Esophagus muscularis mucosa (tissue), 4 donors: Measurements from ENCODE around the gene CARMIL1. TPM values are rescaled to one million over a fixed set of nuclear protein-coding genes. Genes with fewer than 3 reads are reported as not detected.

Experiments used
- DNase-seq: peaks from one replicate; pipeline ENCODE4 v3.0.0-alpha.2; 2017; ENCODE audit errors: extremely low spot score
- H3K27ac ChIP-seq, 4 donors: fragments of 200-600 bp; sonication (generic); replicated peaks in 1 of 4; 1 replicate in 3 of 4; 2 replicates in 1 of 4; pipeline ENCODE4 v1.5.1; 2016 to 2019; ENCODE audit warnings: mild to moderate bottlenecking in 1 of 4
- H3K27me3 ChIP-seq, 4 donors: fragments of 200-600 bp; sonication (generic); one replicate each; pipeline versions ENCODE4 v1.5.1 to v1.6.0; 2016 to 2019
- H3K36me3 ChIP-seq, 4 donors: fragments of 200-600 bp; sonication (generic); one replicate each; pipeline ENCODE4 v1.5.1; 2016 to 2019
- H3K4me1 ChIP-seq, 4 donors: fragments of 200-600 bp; sonication (generic); one replicate each; pipeline ENCODE4 v1.5.1; 2016 to 2019
- H3K4me3 ChIP-seq, 4 donors: fragments of 200-600 bp; sonication (generic); 1 replicate in 2 of 4; 2 replicates in 2 of 4; pipeline ENCODE4 v1.5.1; 2016 to 2019; ENCODE audit warnings: mild to moderate bottlenecking in 4 of 4, moderate library complexity in 1 of 4
- H3K9me3 ChIP-seq, 4 donors: fragments of 200-600 bp; sonication (generic); 1 replicate in 3 of 4; 2 replicates in 1 of 4; pipeline ENCODE4 v1.5.1; 2016 to 2019
- CTCF ChIP-seq, 3 experiments: fragments of 200-600 bp in 2 of 3; fragments of 450-650 bp in 1 of 3; sonication (generic) in 2 of 3; IDR thresholded peaks; one replicate each; pipeline ENCODE4 v1.5.1; 2017 to 2019; ENCODE audit warnings: antibody characterized with exemption in 3 of 3, mild to moderate bottlenecking in 2 of 3, moderate library complexity in 1 of 3
- EP300 ChIP-seq: sonication (generic); formaldehyde crosslinking; IDR thresholded peaks from one replicate; pipeline ENCODE4 v1.6.1; 2017; ENCODE audit warnings: antibody characterized with exemption
- POLR2A ChIP-seq: fragments of 450-650 bp; IDR thresholded peaks from one replicate; pipeline ENCODE4 v1.6.1; 2017; ENCODE audit warnings: antibody characterized with exemption, moderate library complexity, mild to moderate bottlenecking, low read depth
- POLR2AphosphoS5 ChIP-seq, 2 donors: sonication (generic); formaldehyde crosslinking; IDR thresholded peaks; one replicate each; pipeline ENCODE4 v1.6.1; 2017; ENCODE audit warnings: antibody characterized with exemption in 2 of 2
- WGBS: methylation state at CpG from one replicate; pipeline ENCODE4 v1.1.5; 2018; 5-methylcytosine and 5-hydroxymethylcytosine counted together
- intact Hi-C: fragments of 100-400 bp; cut with DNase I; formaldehyde crosslinking; loops from one replicate; pipeline ENCODE4 v1.15.1; 2023
- total RNA-seq, 4 donors: library from RNA; depleted of rRNA; stranded (reverse); fragments of >200 nt; gene quantifications; one replicate each; pipeline versions ENCODE4 v1.1.0 to v1.2.1, GENCODE V29; 2016

The CARMIL1 gene
- total RNA-seq, 4 donors from 2014 or later: 10.0 to 12.1 (median 11.1) TPM

DNA sequence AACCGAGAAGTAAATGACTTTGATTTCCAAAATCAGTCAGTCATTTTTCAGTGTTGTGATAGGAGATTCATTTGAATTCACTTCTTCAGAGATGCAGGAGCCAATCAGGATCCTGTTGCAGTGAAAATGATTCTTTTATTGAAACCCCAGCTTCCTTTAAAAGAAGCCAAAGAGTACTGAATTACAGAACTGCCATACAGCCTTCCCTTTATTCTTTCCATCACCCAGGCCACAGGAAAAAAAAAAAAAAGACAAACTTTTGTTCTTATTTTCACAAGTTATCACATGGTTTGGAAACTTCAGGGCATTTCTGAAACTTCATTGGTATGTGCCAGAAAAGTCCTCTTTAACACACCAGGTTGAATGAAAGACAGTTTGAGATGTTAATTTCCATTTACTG lies 1.8 kb upstream of the CARMIL1 start:
- intact Hi-C loops: loop anchor here (5.0 kb wide), 1 partner anchor 210 kb away; no protein-coding TSS in a partner anchor

GRCh38 chr6:25277857-25278256 lies 1.3 kb upstream of the CARMIL1 start:
- Histone ChIP-seq H3K9me3 (no peaks in the 10 kb centered on the region), H3K4me1 (peaks cover 9 to 32% (median 26%) of the 10 kb centered on the region in 4 donors), H3K27ac (peak overlapping the region in 1 of 4 donors; percentile 59), H3K27me3 (peaks cover 0 to 23% (median 0%) of the 10 kb centered on the region in 4 donors), H3K36me3 (no peaks in the 10 kb centered on the region), H3K4me3 (no peak overlapping the region)
- WGBS: 91% methylated on average over 1 of the region's 1 CpG
- no peak for TF ChIP-seq POLR2AphosphoS5 (IDR thresholded peaks at IDR 0.05)
- TF ChIP-seq POLR2A: no peak
- no peak for TF ChIP-seq EP300
- TF ChIP-seq CTCF (IDR thresholded peaks at IDR 0.05): no peak
- no peak for DNase-seq
- intact Hi-C loops: loop anchor here (5.0 kb wide), 1 partner anchor 209 kb away; no protein-coding TSS in a partner anchor

More for the DNA sequence above, 1.8 kb upstream of the CARMIL1 start:
- no peaks in the 10 kb centered on the region for H3K9me3 ChIP-seq
- H3K27ac ChIP-seq: no peak overlapping the region
- TF ChIP-seq EP300 (no peak), POLR2AphosphoS5 (IDR thresholded peaks at IDR 0.05) (no peak), POLR2A (no peak), CTCF (IDR thresholded peaks at IDR 0.05) (no peak)
- no peaks in the 10 kb centered on the region for H3K36me3 ChIP-seq
- WGBS: 77% methylated on average over 1 of the region's 1 CpG
- no peak overlapping the region for H3K4me3 ChIP-seq
- peaks cover 0 to 26% (median 0%) of the 10 kb centered on the region in 4 donors for H3K27me3 ChIP-seq
- H3K4me1 ChIP-seq: peaks cover 9 to 32% (median 26%) of the 10 kb centered on the region in 4 donors
- DNase-seq: no peak

GRCh38 chr6:25278261-25278913 lies 787 bp upstream of the CARMIL1 start:
- intact Hi-C loops: loop anchor here (5.0 kb wide), 1 partner anchor 209 kb away; no protein-coding TSS in a partner anchor
- Histone ChIP-seq H3K27ac (peak overlapping the region in 3 of 4 donors; percentile 59 to 67 (median 66)), H3K27me3 (peaks cover 0 to 23% (median 0%) of the 10 kb centered on the region in 4 donors), H3K36me3 (no peaks in the 10 kb centered on the region), H3K9me3 (no peaks in the 10 kb centered on the region), H3K4me1 (peaks cover 9 to 32% (median 26%) of the 10 kb centered on the region in 4 donors), H3K4me3 (peak overlapping the region; percentile 62 to 84 (median 70))
- DNase-seq: no peak
- WGBS: 0% methylated on average over 15 of the region's 16 CpGs
- no peak for TF ChIP-seq POLR2AphosphoS5 (IDR thresholded peaks at IDR 0.05)
- TF ChIP-seq EP300: no peak
- no peak for TF ChIP-seq CTCF (IDR thresholded peaks at IDR 0.05)
- no peak for TF ChIP-seq POLR2A

- Histone ChIP-seq H3K27ac (peak overlapping the region; percentile 59 to 72 (median 66)), H3K9me3 (no peaks in the 10 kb centered on the region), H3K4me3 (peak overlapping the region; percentile 62 to 84 (median 70)), H3K4me1 (peaks cover 9 to 32% (median 26%) of the 10 kb centered on the region in 4 donors), H3K27me3 (peaks cover 0 to 20% (median 0%) of the 10 kb centered on the region in 4 donors), H3K36me3 (no peaks in the 10 kb centered on the region)
- no peak for DNase-seq
- 0% methylated on average over 10 of the region's 31 CpGs for WGBS
- intact Hi-C loops: loop anchor here (5.0 kb wide), 1 partner anchor 207 kb away; no protein-coding TSS in a partner anchor
- TF ChIP-seq POLR2AphosphoS5 (IDR thresholded peaks at IDR 0.05) (no peak), EP300 (no peak), CTCF (IDR thresholded peaks at IDR 0.05) (no peak), POLR2A (no peak)
Measured at GRCh38 chr6:25279748-25280343, 672 bp downstream of the CARMIL1 start.
